NB4 (cell line): ENCODE data around the gene PLA2G4E.

Experiments
- CTCF ChIP-seq: IDR thresholded peaks from one replicate; pipeline ENCODE4 v1.5.1; 2012; ENCODE audit warnings: low read depth, low read length
- POLR2A ChIP-seq: IDR thresholded peaks from 2 replicates; pipeline ENCODE4 v1.6.1; 2011; ENCODE audit warnings: mild to moderate bottlenecking; ENCODE audit not compliant: insufficient read length; ENCODE audit errors: extremely low read depth
- TF ChIP-seq, protein P1 (sequence below): IDR thresholded peaks from 2 replicates; pipeline ENCODE4 v1.6.1; 2011; ENCODE audit warnings: low read depth, low read length

DNA sequence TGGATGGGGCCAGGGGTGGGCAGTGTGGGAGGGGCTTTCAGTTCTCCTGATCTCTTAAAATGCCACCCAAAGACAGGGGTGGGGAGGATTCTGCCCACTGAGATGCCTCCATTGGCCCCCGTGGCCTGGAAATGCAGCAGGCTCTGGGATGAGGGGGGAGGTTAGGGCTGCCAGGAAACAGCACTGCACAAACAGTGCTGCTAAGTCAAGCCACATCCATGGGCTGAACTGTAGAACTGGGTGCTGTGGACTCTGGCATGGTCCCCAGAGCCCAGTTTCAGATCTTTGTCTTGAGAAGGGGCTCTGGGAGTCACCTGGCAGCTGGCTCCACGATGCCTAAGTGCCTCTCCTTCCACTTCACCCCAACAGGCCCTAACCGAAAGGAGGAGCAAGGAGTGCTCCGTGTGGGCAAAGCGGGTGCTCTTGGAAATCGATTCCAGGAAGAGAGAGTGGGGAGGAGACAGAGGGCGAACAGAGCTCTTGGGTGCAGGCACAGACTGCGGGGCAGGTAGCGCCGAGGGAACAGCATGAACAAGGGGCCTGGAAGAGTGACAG is 7.8 kb downstream of the PLA2G4E start:
- TF ChIP-seq CTCF = no peak
- TF ChIP-seq, protein P1, sequence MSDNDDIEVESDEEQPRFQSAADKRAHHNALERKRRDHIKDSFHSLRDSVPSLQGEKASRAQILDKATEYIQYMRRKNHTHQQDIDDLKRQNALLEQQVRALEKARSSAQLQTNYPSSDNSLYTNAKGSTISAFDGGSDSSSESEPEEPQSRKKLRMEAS = no peak
- TF ChIP-seq POLR2A = no peak
